ENCODE results near the gene METTL2A.
"Not testable (repeated sequence)": the region's sequence is repeated elsewhere in the genome, so short reads cannot be mapped to it uniquely, and the experiment has no call there.

- not testable (repeated sequence) for TF ChIP-seq CTCF (conservative IDR thresholded peaks at IDR 0.05; ENCODE audit: low read length); EZH2phosphoT487 (IDR thresholded peaks at IDR 0.05; ENCODE audit: borderline replicate concordance, low read depth, low read length)
Measured at GRCh38 chr17:62473030-62473982, 49.6 kb downstream of the METTL2A start.
